ENCODE results near the gene RACK1. TPM values are rescaled to one million over a fixed set of nuclear protein-coding genes. Genes with fewer than 3 reads are reported as not detected.

The RACK1 gene
- total RNA-seq, 1 experiment from 2014 or later = 2,552 TPM

GRCh38 chr5:181186986-181187499 is 56.7 kb downstream of the RACK1 start:
- Histone ChIP-seq H3K79me1 (ENCODE audit: insufficient read depth, low read depth, low read length, poor library complexity, severe bottlenecking) (no peaks in the 10 kb centered on the region), H3K9me3 (ENCODE audit: control insufficient read depth, low read depth, low read length) (no peaks in the 10 kb centered on the region), H3K9ac (ENCODE audit: extremely low read depth, insufficient read length, low read length) (no peak overlapping the region), H4K20me1 (ENCODE audit: control insufficient read depth, insufficient read depth, insufficient read length) (no peaks in the 10 kb centered on the region), H2BK20ac (ENCODE audit: low read depth, low read length, poor library complexity, severe bottlenecking) (no peak overlapping the region), H3K18ac (ENCODE audit: insufficient read length, low read depth, low read length) (no peak overlapping the region), H3K4ac (ENCODE audit: low read depth, low read length) (no peak overlapping the region), H3K79me2 (ENCODE audit: insufficient read depth, low read length) (no peaks in the 10 kb centered on the region), H3K27me3 (ENCODE audit: insufficient read depth, low read length) (peaks cover 16% of the 10 kb centered on the region), H2BK12ac (ENCODE audit: insufficient read length, low read depth, low read length) (no peak overlapping the region), H4K5ac (ENCODE audit: insufficient read length, low read depth, low read length) (no peak overlapping the region), H2BK120ac (ENCODE audit: low read depth, low read length, poor library complexity, severe bottlenecking) (no peak overlapping the region), H3K56ac (ENCODE audit: insufficient read length, low read depth, low read length) (no peak overlapping the region), H3K27ac (ENCODE audit: insufficient read length, low read depth, low read length) (no peak overlapping the region), H2AFZ (ENCODE audit: low read length) (no peak overlapping the region), H3K14ac (ENCODE audit: insufficient read depth, low read length) (no peak overlapping the region), H2BK15ac (ENCODE audit: low read depth, low read length) (no peak overlapping the region), H3K4me1 (ENCODE audit: insufficient read depth, low read length) (no peaks in the 10 kb centered on the region), H4K8ac (replicated peaks; ENCODE audit: insufficient read length, low read depth, low read length) (no peak overlapping the region), H2AK5ac (ENCODE audit: insufficient read length, low read length) (no peak overlapping the region), H3T11ph (ENCODE audit: low read length) (no peak overlapping the region), H3K23ac (ENCODE audit: insufficient read length, low read depth, low read length) (no peak overlapping the region), H2BK5ac (ENCODE audit: insufficient read length, low read length) (no peak overlapping the region), H3K23me2 (ENCODE audit: insufficient read length, low read depth, low read length, poor library complexity, severe bottlenecking) (peaks cover 34% of the 10 kb centered on the region), H4K91ac (ENCODE audit: insufficient read length, low read depth, low read length) (no peak overlapping the region), H3K4me2 (ENCODE audit: insufficient read depth, insufficient read length, low read length) (peak overlapping the region; percentile 56)
- TF ChIP-seq, protein P1, sequence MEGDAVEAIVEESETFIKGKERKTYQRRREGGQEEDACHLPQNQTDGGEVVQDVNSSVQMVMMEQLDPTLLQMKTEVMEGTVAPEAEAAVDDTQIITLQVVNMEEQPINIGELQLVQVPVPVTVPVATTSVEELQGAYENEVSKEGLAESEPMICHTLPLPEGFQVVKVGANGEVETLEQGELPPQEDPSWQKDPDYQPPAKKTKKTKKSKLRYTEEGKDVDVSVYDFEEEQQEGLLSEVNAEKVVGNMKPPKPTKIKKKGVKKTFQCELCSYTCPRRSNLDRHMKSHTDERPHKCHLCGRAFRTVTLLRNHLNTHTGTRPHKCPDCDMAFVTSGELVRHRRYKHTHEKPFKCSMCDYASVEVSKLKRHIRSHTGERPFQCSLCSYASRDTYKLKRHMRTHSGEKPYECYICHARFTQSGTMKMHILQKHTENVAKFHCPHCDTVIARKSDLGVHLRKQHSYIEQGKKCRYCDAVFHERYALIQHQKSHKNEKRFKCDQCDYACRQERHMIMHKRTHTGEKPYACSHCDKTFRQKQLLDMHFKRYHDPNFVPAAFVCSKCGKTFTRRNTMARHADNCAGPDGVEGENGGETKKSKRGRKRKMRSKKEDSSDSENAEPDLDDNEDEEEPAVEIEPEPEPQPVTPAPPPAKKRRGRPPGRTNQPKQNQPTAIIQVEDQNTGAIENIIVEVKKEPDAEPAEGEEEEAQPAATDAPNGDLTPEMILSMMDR (conservative IDR thresholded peaks at IDR 0.05) = no peak
- H3K4me3 Mint-ChIP-seq = peak overlapping the region; percentile 91 to 92
- H3K27ac Mint-ChIP-seq = peak overlapping the region in 1 of 3 experiments; percentile 65; a peak in 1 of 7 replicates
- WGBS (ENCODE audit: extremely low coverage, insufficient read length, low lambda C conversion rate) = no CpG with 5 or more reads among the region's 8 CpGs
- peaks cover 38% of the 10 kb centered on the region for H3K27me3 Mint-ChIP-seq (ENCODE audit: low read depth)
- no peak for DNase-seq
- H3K9me3 Mint-ChIP-seq = peaks cover 16 to 22% of the 10 kb centered on the region in 2 experiments
- peaks cover 14 to 26% of the 10 kb centered on the region in 2 experiments for H3K4me1 Mint-ChIP-seq
- peaks cover 0 to 5% (median 4%) of the 10 kb centered on the region in 3 experiments; a peak in 4 of 7 replicates for H3K36me3 Mint-ChIP-seq (ENCODE audit: insufficient read depth in 1 of 3, low read depth in 3 of 3)

Small RNA genes lying within 50 kb of the gene (microRNA-seq; reads per million reads assigned to microRNA genes)
- gene MIR4638 (ENCODE audit: borderline microRNAs expressed) = not detected

Other genes starting within 250 kb of the RACK1 start
- 0.88 and 0.96 TPM in 2 replicates for gene BTNL9, start 203.6 kb downstream of the RACK1 start, total RNA-seq (2021)
- gene OR2V1, start 112.7 kb downstream of the RACK1 start, total RNA-seq (2021) = not detected in 2 replicates
- not detected in 2 replicates for gene OR2V2, start 96.3 kb downstream of the RACK1 start, total RNA-seq (2021)
- gene TRIM7, start 38.7 kb downstream of the RACK1 start, total RNA-seq (2021) = not detected in 2 replicates
- 33.5 and 34.2 TPM in 2 replicates for gene TRIM41, start 20.6 kb downstream of the RACK1 start, total RNA-seq (2021)
- 5.1 and 5.7 TPM in 2 replicates for gene TRIM52, start 17.2 kb upstream of the RACK1 start, total RNA-seq (2021)
- not detected in 2 replicates for gene OR4F3, start 123.4 kb upstream of the RACK1 start, total RNA-seq (2021)

Measured in H9 (cell line).